ENCODE results near the gene GP9.

DNA sequence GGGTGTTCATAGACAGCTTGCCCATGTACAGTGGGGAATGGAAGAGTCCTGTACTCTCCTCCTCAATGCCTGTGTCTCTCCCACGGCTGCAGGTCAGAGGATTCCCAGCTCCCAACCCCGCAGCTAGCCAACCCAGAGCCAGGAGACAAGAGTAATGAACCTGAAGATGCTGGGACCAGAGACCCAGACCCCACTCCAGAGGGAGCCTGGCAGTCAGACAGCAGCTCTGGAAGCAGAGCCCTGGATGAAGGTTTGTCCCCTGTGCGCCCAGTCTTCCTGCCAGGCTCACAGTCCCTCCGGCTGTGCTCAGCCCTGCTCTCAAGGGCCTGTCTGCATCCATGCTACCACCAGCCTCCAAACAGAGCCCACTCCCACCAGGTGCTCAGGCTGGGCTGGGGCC is 30.0 kb upstream of the GP9 start:
- TF ChIP-seq, protein P1, sequence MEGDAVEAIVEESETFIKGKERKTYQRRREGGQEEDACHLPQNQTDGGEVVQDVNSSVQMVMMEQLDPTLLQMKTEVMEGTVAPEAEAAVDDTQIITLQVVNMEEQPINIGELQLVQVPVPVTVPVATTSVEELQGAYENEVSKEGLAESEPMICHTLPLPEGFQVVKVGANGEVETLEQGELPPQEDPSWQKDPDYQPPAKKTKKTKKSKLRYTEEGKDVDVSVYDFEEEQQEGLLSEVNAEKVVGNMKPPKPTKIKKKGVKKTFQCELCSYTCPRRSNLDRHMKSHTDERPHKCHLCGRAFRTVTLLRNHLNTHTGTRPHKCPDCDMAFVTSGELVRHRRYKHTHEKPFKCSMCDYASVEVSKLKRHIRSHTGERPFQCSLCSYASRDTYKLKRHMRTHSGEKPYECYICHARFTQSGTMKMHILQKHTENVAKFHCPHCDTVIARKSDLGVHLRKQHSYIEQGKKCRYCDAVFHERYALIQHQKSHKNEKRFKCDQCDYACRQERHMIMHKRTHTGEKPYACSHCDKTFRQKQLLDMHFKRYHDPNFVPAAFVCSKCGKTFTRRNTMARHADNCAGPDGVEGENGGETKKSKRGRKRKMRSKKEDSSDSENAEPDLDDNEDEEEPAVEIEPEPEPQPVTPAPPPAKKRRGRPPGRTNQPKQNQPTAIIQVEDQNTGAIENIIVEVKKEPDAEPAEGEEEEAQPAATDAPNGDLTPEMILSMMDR (conservative IDR thresholded peaks at IDR 0.05; ENCODE audit: low read length), result no peak
- no peak for TF ChIP-seq EZH2phosphoT487 (IDR thresholded peaks at IDR 0.05; ENCODE audit: borderline replicate concordance)

Measured in Loucy (cell line).